Chondrocyte (in vitro differentiated cells): ENCODE data around the gene TAF6. TPM values are rescaled to one million over a fixed set of nuclear protein-coding genes. Genes with fewer than 3 reads are reported as not detected.
A peak's percentile ranks its signal among the peaks of the same experiment; 100 is the strongest.

Source experiments
- DNase-seq: peaks from one replicate; pipeline ENCODE4 v3.0.0; 2021; ENCODE audit warnings: mixed read lengths, low spot score
- H3K27ac Mint-ChIP-seq: one replicate; pipeline ENCODE4 v1.8.0; 2021; ENCODE audit warnings: mild to moderate bottlenecking, moderate library complexity, mixed read lengths; ENCODE audit not compliant: unreplicated experiment
- H3K27me3 Mint-ChIP-seq: 2 replicates; pipeline ENCODE4 v1.8.0; 2021; ENCODE audit warnings: low read depth, mixed read lengths
- H3K36me3 Mint-ChIP-seq: 2 replicates; pipeline ENCODE4 v1.8.0; 2021; ENCODE audit warnings: low read depth, mixed read lengths
- H3K4me1 Mint-ChIP-seq: 2 replicates; pipeline ENCODE4 v1.8.0; 2021; ENCODE audit warnings: low read depth, mild to moderate bottlenecking, mixed read lengths
- H3K4me3 Mint-ChIP-seq: one replicate; pipeline ENCODE4 v1.8.0; 2021; ENCODE audit warnings: mild to moderate bottlenecking, moderate library complexity, mixed read lengths; ENCODE audit not compliant: unreplicated experiment
- H3K9me3 Mint-ChIP-seq: 2 replicates; pipeline ENCODE4 v1.8.0; 2021; ENCODE audit warnings: low read depth, mixed read lengths
- total RNA-seq: library from RNA; stranded (reverse); gene quantifications from 3 replicates; pipeline ENCODE4 v1.2.1, GENCODE V29; 2021
- TF ChIP-seq, protein P1 (sequence below): fragments of 200-600 bp; sonication (generic); IDR thresholded peaks from 2 replicates; pipeline ENCODE4 v1.5.0; 2021; ENCODE audit warnings: antibody characterized with exemption, mild to moderate bottlenecking, moderate library complexity

The TAF6 gene
- total RNA-seq, 1 donor from 2014 or later, result 54.9 TPM

DNA sequence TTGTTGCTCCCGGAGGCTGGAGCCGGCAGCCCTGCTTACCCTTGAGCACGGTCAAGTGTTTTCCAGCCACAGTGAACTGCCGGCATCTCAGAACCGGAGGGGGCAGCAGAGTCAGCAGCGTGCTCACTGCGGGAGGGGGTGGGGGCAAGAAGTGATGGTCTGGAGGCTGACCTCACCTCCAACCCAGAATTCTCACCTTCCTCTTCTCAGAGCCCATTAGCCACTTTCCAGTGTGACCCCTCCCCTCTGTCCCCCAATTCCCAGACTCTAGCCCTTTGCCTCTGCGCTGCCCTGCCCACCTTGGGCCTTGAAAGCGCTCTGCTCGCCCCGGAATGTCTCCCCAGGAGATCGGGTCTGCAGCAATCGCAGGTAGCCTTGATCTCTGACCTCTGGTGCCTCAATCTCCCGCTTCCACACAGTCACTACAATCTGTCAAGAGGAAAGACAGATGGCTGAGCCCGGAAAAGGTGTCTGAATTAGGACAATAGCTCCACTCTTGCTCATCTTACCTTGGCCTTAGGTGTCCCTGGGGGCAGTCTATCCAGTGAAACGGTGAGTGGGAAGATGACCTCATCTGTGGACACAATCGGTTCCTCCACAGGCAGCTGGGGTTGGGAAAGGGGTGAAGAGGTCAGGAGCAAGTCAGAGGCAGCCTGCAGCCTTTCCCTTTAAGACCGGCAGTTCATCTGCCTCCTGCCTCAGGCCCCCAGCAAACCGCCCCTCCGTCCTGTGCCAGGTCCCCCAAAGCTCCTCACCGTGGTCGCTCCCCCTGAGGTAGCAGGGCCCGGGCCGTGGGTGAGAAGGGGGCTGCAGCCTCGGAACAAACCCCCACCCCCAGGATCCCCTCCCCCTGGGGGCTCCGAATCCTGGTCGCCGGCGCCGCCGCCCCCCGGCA is 38.4 kb upstream of the TAF6 start:
- Mint-ChIP-seq H3K36me3 (peaks cover 5% of the 10 kb centered on the region), H3K27me3 (no peaks in the 10 kb centered on the region), H3K27ac (peak overlapping the region; percentile 76), H3K4me3 (peak overlapping the region; percentile 75), H3K4me1 (peaks cover 28% of the 10 kb centered on the region), H3K9me3 (no peaks in the 10 kb centered on the region)
- TF ChIP-seq, protein P1, sequence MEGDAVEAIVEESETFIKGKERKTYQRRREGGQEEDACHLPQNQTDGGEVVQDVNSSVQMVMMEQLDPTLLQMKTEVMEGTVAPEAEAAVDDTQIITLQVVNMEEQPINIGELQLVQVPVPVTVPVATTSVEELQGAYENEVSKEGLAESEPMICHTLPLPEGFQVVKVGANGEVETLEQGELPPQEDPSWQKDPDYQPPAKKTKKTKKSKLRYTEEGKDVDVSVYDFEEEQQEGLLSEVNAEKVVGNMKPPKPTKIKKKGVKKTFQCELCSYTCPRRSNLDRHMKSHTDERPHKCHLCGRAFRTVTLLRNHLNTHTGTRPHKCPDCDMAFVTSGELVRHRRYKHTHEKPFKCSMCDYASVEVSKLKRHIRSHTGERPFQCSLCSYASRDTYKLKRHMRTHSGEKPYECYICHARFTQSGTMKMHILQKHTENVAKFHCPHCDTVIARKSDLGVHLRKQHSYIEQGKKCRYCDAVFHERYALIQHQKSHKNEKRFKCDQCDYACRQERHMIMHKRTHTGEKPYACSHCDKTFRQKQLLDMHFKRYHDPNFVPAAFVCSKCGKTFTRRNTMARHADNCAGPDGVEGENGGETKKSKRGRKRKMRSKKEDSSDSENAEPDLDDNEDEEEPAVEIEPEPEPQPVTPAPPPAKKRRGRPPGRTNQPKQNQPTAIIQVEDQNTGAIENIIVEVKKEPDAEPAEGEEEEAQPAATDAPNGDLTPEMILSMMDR, result peak; percentile 59
- DNase-seq, result no peak

DNA sequence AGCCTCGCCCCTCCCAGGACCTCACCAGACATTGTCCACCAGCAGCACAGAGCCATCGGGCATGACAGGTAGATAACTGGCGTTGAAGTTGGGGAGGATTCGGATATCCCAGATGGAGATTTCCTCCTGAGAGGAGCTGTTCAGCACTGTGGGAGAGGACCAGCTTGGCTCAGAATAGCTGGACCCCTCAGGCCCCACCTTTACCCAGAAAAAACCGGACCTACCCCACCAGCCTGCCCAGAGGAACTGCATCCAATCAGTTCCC is 37.8 kb upstream of the TAF6 start:
- Mint-ChIP-seq H3K27me3 (no peaks in the 10 kb centered on the region), H3K4me3 (peak overlapping the region; percentile 75), H3K27ac (peak overlapping the region; percentile 76), H3K4me1 (peaks cover 28% of the 10 kb centered on the region), H3K9me3 (no peaks in the 10 kb centered on the region), H3K36me3 (peaks cover 7% of the 10 kb centered on the region)
- TF ChIP-seq, protein P1, result no peak
- DNase-seq, result no peak

DNA sequence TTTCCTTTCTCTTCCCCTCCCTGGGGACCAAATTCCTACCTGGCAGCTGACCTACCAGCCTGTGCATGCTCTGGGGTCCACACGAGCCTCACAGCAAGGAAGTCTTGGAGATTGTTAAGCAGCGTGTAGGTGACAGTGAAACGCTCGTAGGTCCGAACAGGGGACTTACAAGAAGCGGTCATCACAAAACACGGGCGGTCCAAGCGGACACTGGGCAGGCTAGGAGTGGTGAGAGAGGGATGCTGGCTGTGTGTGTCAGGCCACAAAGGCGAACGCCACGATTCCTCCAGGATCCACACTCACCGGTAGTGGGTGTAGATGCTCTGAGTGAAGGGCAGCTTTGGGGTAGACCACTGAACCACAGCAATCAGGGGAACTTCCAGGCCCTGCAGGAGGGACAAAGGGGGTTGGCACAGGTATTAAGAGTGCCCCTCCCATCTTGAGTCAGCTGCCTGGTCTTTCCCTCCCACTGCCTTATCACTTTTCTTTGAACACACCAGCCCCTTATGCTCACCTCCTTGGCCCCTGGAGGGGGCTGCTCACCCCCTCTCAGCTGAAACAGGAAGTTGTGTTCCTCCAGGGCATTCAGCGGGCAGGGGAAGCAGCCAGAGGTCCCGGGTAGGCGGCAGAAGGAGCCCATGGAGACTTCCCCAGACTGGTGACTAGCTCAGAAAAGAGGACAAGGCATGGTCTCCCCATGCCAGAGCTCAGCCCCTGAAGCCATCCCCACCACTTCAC is 37.3 kb upstream of the TAF6 start:
- H3K27ac Mint-ChIP-seq, result peak overlapping the region; percentile 69
- TF ChIP-seq, protein P1, result no peak
- H3K4me1 Mint-ChIP-seq, result peaks cover 28% of the 10 kb centered on the region
- no peaks in the 10 kb centered on the region for H3K27me3 Mint-ChIP-seq
- no peak for DNase-seq
- no peaks in the 10 kb centered on the region for H3K9me3 Mint-ChIP-seq
- H3K36me3 Mint-ChIP-seq, result peaks cover 7% of the 10 kb centered on the region
- H3K4me3 Mint-ChIP-seq, result peak overlapping the region; percentile 75

DNA sequence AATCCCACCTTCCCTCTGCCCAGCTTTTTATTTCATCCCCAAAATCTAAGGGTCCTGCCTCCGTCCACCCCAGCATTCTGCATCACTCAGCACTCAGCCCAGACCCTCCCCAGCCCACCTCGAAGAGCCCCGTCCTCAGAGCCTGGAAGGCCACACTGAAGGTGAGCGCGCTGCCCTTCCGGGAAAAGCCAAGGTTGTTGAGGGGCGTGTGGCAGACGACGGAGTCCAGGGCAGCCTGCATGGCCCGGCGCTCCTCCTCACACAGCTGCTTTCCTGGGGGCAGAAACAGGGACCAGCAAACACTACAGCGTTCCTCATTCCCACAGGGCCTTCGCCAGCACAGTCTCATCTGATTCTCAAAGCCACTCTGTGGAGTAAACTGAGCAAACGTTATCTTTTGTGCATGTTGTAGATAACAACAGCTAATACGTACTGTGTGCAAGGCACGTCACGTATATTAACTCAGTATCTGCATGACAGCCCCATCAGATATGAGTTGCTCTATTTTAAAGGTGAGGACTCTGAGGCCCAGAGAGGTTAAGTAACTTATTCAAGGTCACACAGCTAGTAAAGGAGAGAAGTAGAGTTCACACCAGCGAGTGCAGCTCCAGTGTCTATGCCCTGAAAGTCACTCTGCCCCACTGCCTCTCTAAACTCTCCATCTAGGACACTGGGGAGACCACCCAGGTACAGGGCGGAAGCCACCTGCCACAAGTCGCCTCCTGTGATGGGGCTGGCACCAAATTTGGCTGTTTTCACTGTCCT is 36.6 kb upstream of the TAF6 start:
- H3K27ac Mint-ChIP-seq, result no peak overlapping the region
- no peak overlapping the region for H3K4me3 Mint-ChIP-seq
- no peak for DNase-seq
- TF ChIP-seq, protein P1, result no peak
- H3K27me3 Mint-ChIP-seq, result no peaks in the 10 kb centered on the region
- peaks cover 7% of the 10 kb centered on the region for H3K36me3 Mint-ChIP-seq
- no peaks in the 10 kb centered on the region for H3K9me3 Mint-ChIP-seq
- H3K4me1 Mint-ChIP-seq, result peaks cover 28% of the 10 kb centered on the region
